Ishikawa (cell line): Measurements from ENCODE around the gene EIF3J.

Source experiments
- CEBPB ChIP-seq: IDR thresholded peaks from 2 replicates; pipeline ENCODE4 v1.6.1; 2012
- CREB1 ChIP-seq: IDR thresholded peaks from 2 replicates; pipeline ENCODE4 v1.6.1; 2012; ENCODE audit warnings: low read depth
- EGR1 ChIP-seq: IDR thresholded peaks from 2 replicates; pipeline ENCODE4 v1.6.1; 2012
- EP300 ChIP-seq: IDR thresholded peaks from 2 replicates; pipeline ENCODE4 v1.6.1; 2012; ENCODE audit warnings: borderline replicate concordance
- FOXM1 ChIP-seq: IDR thresholded peaks from 2 replicates; pipeline ENCODE4 v1.6.1; 2012; ENCODE audit warnings: low read depth, borderline replicate concordance
- NFIC ChIP-seq: IDR thresholded peaks from 2 replicates; pipeline ENCODE4 v1.6.1; 2012
- RAD21 ChIP-seq: IDR thresholded peaks from 2 replicates; pipeline ENCODE4 v1.6.1; 2012; ENCODE audit warnings: low read depth
- TAF1 ChIP-seq: IDR thresholded peaks from 2 replicates; pipeline ENCODE4 v1.6.1; 2012; ENCODE audit warnings: low read depth, mild to moderate bottlenecking
- TCF12 ChIP-seq: IDR thresholded peaks from 2 replicates; pipeline ENCODE4 v1.6.1; 2012; ENCODE audit warnings: low read depth
- TEAD4 ChIP-seq: IDR thresholded peaks from 2 replicates; pipeline ENCODE4 v1.6.1; 2012
- YY1 ChIP-seq: IDR thresholded peaks from 2 replicates; pipeline ENCODE4 v1.6.1; 2012; ENCODE audit warnings: low read depth
- ZBTB7A ChIP-seq: IDR thresholded peaks from 2 replicates; pipeline ENCODE4 v1.6.1; 2012; ENCODE audit warnings: low read depth
- TF ChIP-seq, protein P1 (sequence below): IDR thresholded peaks from 2 replicates; pipeline ENCODE4 v1.6.1; 2012; ENCODE audit warnings: low read depth, mild to moderate bottlenecking
- TF ChIP-seq, protein P2 (sequence below): IDR thresholded peaks from 2 replicates; pipeline ENCODE4 v1.6.1; 2012
- TF ChIP-seq, protein P3 (sequence below): IDR thresholded peaks from 2 replicates; pipeline ENCODE4 v1.6.1; 2012

The EIF3J gene, protein sequence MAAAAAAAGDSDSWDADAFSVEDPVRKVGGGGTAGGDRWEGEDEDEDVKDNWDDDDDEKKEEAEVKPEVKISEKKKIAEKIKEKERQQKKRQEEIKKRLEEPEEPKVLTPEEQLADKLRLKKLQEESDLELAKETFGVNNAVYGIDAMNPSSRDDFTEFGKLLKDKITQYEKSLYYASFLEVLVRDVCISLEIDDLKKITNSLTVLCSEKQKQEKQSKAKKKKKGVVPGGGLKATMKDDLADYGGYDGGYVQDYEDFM

DNA sequence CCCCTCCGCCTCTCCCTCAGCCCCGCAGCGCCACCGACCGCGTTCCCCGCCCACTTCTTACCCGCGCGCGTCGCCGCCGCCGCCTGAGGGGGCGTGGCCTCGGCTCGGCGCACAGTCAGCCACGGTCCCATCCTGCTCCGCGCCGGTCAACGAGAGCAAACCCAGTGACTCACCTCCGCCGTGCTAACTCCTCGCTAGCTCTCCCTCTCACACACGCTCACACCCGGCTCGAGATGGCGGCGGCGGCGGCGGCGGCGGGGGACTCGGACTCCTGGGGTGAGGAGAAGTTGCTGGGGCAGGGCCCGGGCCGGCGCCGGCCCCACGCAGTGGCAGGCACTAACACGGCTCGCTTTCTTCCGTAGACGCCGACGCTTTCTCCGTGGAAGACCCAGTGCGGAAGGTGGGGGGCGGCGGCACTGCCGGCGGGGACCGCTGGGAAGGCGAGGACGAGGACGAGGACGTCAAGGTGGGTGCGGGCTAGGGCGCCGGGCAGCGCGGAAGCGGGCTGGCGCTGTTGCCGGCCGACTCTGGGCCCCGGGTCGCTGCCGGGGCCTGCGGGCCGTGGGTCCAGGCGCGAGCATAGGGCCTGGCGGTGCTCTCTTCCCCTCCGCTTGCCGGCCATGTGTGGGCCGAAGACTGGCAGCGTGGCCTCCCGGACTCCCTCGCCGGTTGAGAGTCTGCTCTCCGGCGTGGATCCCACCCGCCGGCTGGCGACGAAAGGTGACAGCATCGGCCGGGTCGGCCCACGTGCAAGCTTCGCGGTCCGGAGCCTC, at the start of gene EIF3J:
TSS of gene EIF3J (plus strand) at position 186 of the 773 bp plus-strand sequence. CDS start at position 234, 48 bp downstream.
- TF ChIP-seq CREB1 (peak; percentile 30; the same call in 1 of the 2 replicates), TAF1 (peak; percentile 91), CEBPB (no peak), NFIC (no peak), FOXM1 (no peak), EP300 (no peak; the same call in 1 of the 2 replicates), ZBTB7A (no peak; the same call in 1 of the 2 replicates), TEAD4 (0 out of 2 replicates have a peak, but pooled peaks have one; percentile 29), RAD21 (no peak), TCF12 (no peak; the same call in 1 of the 2 replicates), EGR1 (no peak; the same call in 1 of the 2 replicates), YY1 (peak; percentile 84)
- TF ChIP-seq, protein P1, sequence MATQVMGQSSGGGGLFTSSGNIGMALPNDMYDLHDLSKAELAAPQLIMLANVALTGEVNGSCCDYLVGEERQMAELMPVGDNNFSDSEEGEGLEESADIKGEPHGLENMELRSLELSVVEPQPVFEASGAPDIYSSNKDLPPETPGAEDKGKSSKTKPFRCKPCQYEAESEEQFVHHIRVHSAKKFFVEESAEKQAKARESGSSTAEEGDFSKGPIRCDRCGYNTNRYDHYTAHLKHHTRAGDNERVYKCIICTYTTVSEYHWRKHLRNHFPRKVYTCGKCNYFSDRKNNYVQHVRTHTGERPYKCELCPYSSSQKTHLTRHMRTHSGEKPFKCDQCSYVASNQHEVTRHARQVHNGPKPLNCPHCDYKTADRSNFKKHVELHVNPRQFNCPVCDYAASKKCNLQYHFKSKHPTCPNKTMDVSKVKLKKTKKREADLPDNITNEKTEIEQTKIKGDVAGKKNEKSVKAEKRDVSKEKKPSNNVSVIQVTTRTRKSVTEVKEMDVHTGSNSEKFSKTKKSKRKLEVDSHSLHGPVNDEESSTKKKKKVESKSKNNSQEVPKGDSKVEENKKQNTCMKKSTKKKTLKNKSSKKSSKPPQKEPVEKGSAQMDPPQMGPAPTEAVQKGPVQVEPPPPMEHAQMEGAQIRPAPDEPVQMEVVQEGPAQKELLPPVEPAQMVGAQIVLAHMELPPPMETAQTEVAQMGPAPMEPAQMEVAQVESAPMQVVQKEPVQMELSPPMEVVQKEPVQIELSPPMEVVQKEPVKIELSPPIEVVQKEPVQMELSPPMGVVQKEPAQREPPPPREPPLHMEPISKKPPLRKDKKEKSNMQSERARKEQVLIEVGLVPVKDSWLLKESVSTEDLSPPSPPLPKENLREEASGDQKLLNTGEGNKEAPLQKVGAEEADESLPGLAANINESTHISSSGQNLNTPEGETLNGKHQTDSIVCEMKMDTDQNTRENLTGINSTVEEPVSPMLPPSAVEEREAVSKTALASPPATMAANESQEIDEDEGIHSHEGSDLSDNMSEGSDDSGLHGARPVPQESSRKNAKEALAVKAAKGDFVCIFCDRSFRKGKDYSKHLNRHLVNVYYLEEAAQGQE, result no peak
- TF ChIP-seq, protein P2, sequence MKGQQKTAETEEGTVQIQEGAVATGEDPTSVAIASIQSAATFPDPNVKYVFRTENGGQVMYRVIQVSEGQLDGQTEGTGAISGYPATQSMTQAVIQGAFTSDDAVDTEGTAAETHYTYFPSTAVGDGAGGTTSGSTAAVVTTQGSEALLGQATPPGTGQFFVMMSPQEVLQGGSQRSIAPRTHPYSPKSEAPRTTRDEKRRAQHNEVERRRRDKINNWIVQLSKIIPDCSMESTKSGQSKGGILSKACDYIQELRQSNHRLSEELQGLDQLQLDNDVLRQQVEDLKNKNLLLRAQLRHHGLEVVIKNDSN, result peak; percentile 17; the same call in 1 of the 2 replicates
- TF ChIP-seq, protein P3, sequence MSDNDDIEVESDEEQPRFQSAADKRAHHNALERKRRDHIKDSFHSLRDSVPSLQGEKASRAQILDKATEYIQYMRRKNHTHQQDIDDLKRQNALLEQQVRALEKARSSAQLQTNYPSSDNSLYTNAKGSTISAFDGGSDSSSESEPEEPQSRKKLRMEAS, result peak; percentile 88

DNA sequence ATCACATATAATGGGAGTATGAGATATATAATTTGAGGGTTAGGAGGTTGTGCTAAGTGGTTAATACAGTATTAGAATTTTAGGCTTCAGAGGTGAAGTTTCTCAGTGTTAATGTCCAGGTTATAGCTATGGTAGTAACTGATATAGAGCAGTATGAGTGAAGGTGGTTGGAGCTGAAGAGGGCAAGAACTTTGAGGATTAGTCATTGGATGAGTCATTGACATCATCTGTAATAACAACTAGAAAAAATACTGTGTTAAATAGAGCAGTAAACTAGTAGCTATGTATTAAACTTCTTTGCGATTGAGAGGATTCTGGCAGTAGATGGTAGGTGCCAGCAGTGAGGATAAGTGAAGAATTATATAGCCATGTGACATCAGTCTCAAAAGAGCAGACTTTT, 47.5 kb upstream of the EIF3J start:
- no peak for TF ChIP-seq ZBTB7A
- no peak for TF ChIP-seq CEBPB
- TF ChIP-seq TAF1, result no peak
- TF ChIP-seq, protein P2, result no peak
- no peak for TF ChIP-seq TEAD4
- no peak for TF ChIP-seq YY1
- TF ChIP-seq, protein P3, result no peak
- no peak for TF ChIP-seq FOXM1

DNA sequence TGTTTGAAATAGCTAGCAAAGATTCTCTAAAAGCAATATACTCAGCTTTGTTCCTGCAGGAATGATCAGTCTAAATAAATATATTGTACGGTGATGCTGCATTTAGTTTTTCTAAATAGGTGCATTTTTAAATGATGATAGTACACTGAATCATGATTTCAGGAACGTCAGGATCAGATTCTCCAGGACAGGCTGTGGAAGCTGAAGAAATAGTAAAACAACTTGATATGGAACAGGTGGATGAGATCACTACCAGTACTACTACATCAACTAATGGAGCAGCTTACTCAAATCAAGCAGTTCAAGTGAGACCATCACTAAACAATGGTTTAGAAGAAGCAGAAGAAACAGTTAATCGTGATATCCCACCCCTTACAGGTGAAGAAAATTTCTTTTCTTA, 46.3 kb upstream of the EIF3J start:
- TF ChIP-seq, protein P2, result no peak
- TF ChIP-seq CREB1, result no peak
- TF ChIP-seq ZBTB7A, result no peak
- no peak for TF ChIP-seq TCF12
- TF ChIP-seq YY1, result no peak
- no peak for TF ChIP-seq RAD21
- no peak for TF ChIP-seq EGR1
- TF ChIP-seq FOXM1, result no peak
- TF ChIP-seq, protein P1, result no peak
- no peak for TF ChIP-seq NFIC
- no peak for TF ChIP-seq TEAD4
- TF ChIP-seq TAF1, result no peak

DNA sequence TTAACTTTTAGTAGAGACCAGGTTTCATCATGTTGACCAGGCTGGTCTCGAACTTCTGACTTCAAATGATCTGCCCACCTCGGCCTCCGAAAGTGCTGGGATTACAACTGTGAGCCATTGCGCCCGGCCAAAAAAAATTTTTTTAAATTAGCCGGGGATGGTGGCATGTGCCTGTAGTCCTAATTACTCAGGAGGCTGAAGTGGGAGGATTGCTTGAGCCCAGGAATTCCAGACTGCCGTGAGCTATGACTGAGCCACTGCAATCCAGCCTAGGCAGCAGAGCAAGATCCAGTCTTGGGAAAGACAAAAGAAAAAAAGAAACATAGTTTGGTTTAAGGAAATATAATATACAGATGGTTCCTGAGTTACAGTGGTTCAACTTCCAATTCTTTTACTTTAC, 44.9 kb upstream of the EIF3J start:
- TF ChIP-seq, protein P2, result no peak
- TF ChIP-seq CEBPB, result no peak
- TF ChIP-seq RAD21, result no peak
- no peak for TF ChIP-seq EP300
- no peak for TF ChIP-seq EGR1
- no peak for TF ChIP-seq ZBTB7A
- TF ChIP-seq TCF12, result no peak
- TF ChIP-seq, protein P3, result no peak
- TF ChIP-seq TEAD4, result no peak
- no peak for TF ChIP-seq TAF1
- TF ChIP-seq, protein P1, result no peak
- TF ChIP-seq CREB1, result no peak
- no peak for TF ChIP-seq NFIC
- TF ChIP-seq FOXM1, result no peak
- TF ChIP-seq YY1, result no peak
